ENCODE results near the gene THSD4. TPM values are rescaled to one million over a fixed set of nuclear protein-coding genes. Genes with fewer than 3 reads are reported as not detected.
A peak's percentile ranks its signal among the peaks of the same experiment; 100 is the strongest.

The THSD4 gene
- polyA plus RNA-seq, 1 donor (not counting 4 experiments of a cell fraction or from before 2014, with no cell fraction given), result 24.5 TPM

- DNase-seq (ENCODE audit: low read depth, low spot score) (peak; percentile 83), FAIRE-seq (peak; percentile 91)
- no peaks in the 10 kb centered on the region for H3K9me3 ChIP-seq (ENCODE audit: control insufficient read depth, low read depth, low read length)
- no peaks in the 10 kb centered on the region for H3K27me3 ChIP-seq (ENCODE audit: control insufficient read depth, extremely low read depth, insufficient read depth, low read length)
- no peaks in the 10 kb centered on the region for H4K20me1 ChIP-seq (ENCODE audit: control insufficient read depth, extremely low read depth, insufficient read depth, low read length)
- dilution Hi-C loops (cut with MboI; ENCODE audit: extremely low pct_ligation_motif_present, low sequenced_read_pairs), result no loop called here
- H3K36me3 ChIP-seq (ENCODE audit: control insufficient read depth in 2 of 2, extremely low read depth in 1 of 2, insufficient read depth in 2 of 2, low read length in 2 of 2), result peaks cover 0 to 16% of the 10 kb centered on the region in 2 experiments
- peak overlapping the region; percentile 40 for H3K9ac ChIP-seq (ENCODE audit: control insufficient read depth, extremely low read depth, insufficient read depth, low read length)
- peak overlapping the region; percentile 88 for H3K27ac ChIP-seq (ENCODE audit: control insufficient read depth, insufficient read depth, low read length)
- TF ChIP-seq EZH2 (IDR thresholded peaks at IDR 0.05; ENCODE audit: low read length) (no peak), CTCF (optimal IDR thresholded peaks at IDR 0.05 in 1 of 3, IDR thresholded peaks at IDR 0.05 in 1 of 3, conservative IDR thresholded peaks at IDR 0.05 in 1 of 3; ENCODE audit: extremely low read depth in 1 of 3, insufficient read depth in 2 of 3, low read length in 3 of 3) (no peak)
- peaks cover 10% of the 10 kb centered on the region for H3K79me2 ChIP-seq (ENCODE audit: control insufficient read depth, insufficient read depth, low read length)
- H3K4me1 ChIP-seq (ENCODE audit: control insufficient read depth, extremely low read depth, insufficient read depth, low read length), result peaks cover 58% of the 10 kb centered on the region
- H3K4me3 ChIP-seq (ENCODE audit: control insufficient read depth in 2 of 3, extremely low read depth in 1 of 3, insufficient read depth in 2 of 3, low read depth in 1 of 3, low read length in 3 of 3), result no peak overlapping the region
- H2AFZ ChIP-seq (ENCODE audit: control insufficient read depth, low read length), result no peak overlapping the region
- H3K9me1 ChIP-seq (ENCODE audit: control insufficient read depth, extremely low read depth, insufficient read depth, low read length), result no peaks in the 10 kb centered on the region
- peak overlapping the region; percentile 62 for H3K4me2 ChIP-seq (ENCODE audit: control insufficient read depth, extremely low read depth, insufficient read depth, low read depth, low read length)
These were observed 163.9 kb downstream of the THSD4 start for GRCh38 chr15:71278989-71279756.

GRCh38 chr15:71279757-71280141, 164.5 kb downstream of the THSD4 start:
- FAIRE-seq (no peak), DNase-seq (ENCODE audit: low read depth, low spot score) (no peak)
- peaks cover 53% of the 10 kb centered on the region for H3K4me1 ChIP-seq (ENCODE audit: control insufficient read depth, extremely low read depth, insufficient read depth, low read length)
- no peaks in the 10 kb centered on the region for H3K9me1 ChIP-seq (ENCODE audit: control insufficient read depth, extremely low read depth, insufficient read depth, low read length)
- peak overlapping the region; percentile 62 for H3K4me2 ChIP-seq (ENCODE audit: control insufficient read depth, extremely low read depth, insufficient read depth, low read depth, low read length)
- H3K27me3 ChIP-seq (ENCODE audit: control insufficient read depth, extremely low read depth, insufficient read depth, low read length), result no peaks in the 10 kb centered on the region
- dilution Hi-C loops (cut with MboI; ENCODE audit: extremely low pct_ligation_motif_present, low sequenced_read_pairs), result no loop called here
- peaks cover under 1 to 16% of the 10 kb centered on the region in 2 experiments for H3K36me3 ChIP-seq (ENCODE audit: control insufficient read depth in 2 of 2, extremely low read depth in 1 of 2, insufficient read depth in 2 of 2, low read length in 2 of 2)
- H3K4me3 ChIP-seq (ENCODE audit: control insufficient read depth in 2 of 3, extremely low read depth in 1 of 3, insufficient read depth in 2 of 3, low read depth in 1 of 3, low read length in 3 of 3), result no peak overlapping the region
- peak overlapping the region; percentile 40 for H3K9ac ChIP-seq (ENCODE audit: control insufficient read depth, extremely low read depth, insufficient read depth, low read length)
- H3K79me2 ChIP-seq (ENCODE audit: control insufficient read depth, insufficient read depth, low read length), result peaks cover 10% of the 10 kb centered on the region
- TF ChIP-seq EZH2 (IDR thresholded peaks at IDR 0.05; ENCODE audit: low read length), result no peak
- no peak for TF ChIP-seq CTCF (optimal IDR thresholded peaks at IDR 0.05 in 1 of 3, IDR thresholded peaks at IDR 0.05 in 1 of 3, conservative IDR thresholded peaks at IDR 0.05 in 1 of 3; ENCODE audit: extremely low read depth in 1 of 3, insufficient read depth in 2 of 3, low read length in 3 of 3)
- H3K27ac ChIP-seq (ENCODE audit: control insufficient read depth, insufficient read depth, low read length), result peak overlapping the region; percentile 88
- H2AFZ ChIP-seq (ENCODE audit: control insufficient read depth, low read length), result no peak overlapping the region
- H3K9me3 ChIP-seq (ENCODE audit: control insufficient read depth, low read depth, low read length), result no peaks in the 10 kb centered on the region
- no peaks in the 10 kb centered on the region for H4K20me1 ChIP-seq (ENCODE audit: control insufficient read depth, extremely low read depth, insufficient read depth, low read length)
